Testis (tissue), 3 donors: ENCODE measurements around the gene POLQ. TPM values are rescaled to one million over a fixed set of nuclear protein-coding genes. Genes with fewer than 3 reads are reported as not detected.

Experiments
- DNase-seq: peaks from one replicate; pipeline ENCODE4 v3.0.0-alpha.2; 2019
- H3K27ac ChIP-seq, 2 donors: fragments of 200-600 bp; sonication (generic); one replicate each; pipeline ENCODE4 v1.5.1; 2019
- H3K27me3 ChIP-seq: fragments of 200-600 bp; sonication (generic); one replicate; pipeline ENCODE4 v1.5.1; 2019
- H3K36me3 ChIP-seq: fragments of 200-600 bp; sonication (generic); one replicate; pipeline ENCODE4 v1.5.1; 2017; ENCODE audit warnings: low read depth; ENCODE audit errors: missing control alignments
- H3K4me1 ChIP-seq: fragments of 200-600 bp; sonication (generic); one replicate; pipeline ENCODE4 v1.5.1; 2019
- H3K4me3 ChIP-seq, 2 donors: fragments of 200-600 bp; sonication (generic); one replicate each; pipeline ENCODE4 v1.5.1; 2017 to 2019
- H3K9me3 ChIP-seq: fragments of 200-600 bp; sonication (generic); one replicate; pipeline ENCODE4 v1.5.1; 2017
- POLR2A ChIP-seq: fragments of 450-650 bp; IDR thresholded peaks from one replicate; pipeline ENCODE4 v1.6.1; 2017; ENCODE audit warnings: antibody characterized with exemption, mild to moderate bottlenecking, moderate library complexity
- WGBS, 2 donors: methylation state at CpG; one replicate each; pipeline ENCODE4 v1.1.5; 2018; 5-methylcytosine and 5-hydroxymethylcytosine counted together
- intact Hi-C: fragments of 100-400 bp; cut with DNase I; formaldehyde crosslinking; loops from one replicate; pipeline ENCODE4 v1.15.1; 2023; ENCODE audit warnings: low total_unique reads
- polyA plus RNA-seq: library from polyadenylated mRNA; stranded (reverse); fragments of 350-450 nt; fragmentation: Illumina TruSeq; extraction: RNeasy Lipid Tissue Mini Kit (QIAGEN cat#74804); gene quantifications from one replicate; pipeline ENCODE4 v1.2.3, GENCODE V29; 2014; ENCODE audit warnings: low read depth, low replicate concordance; ENCODE audit not compliant: insufficient read depth
- total RNA-seq, 2 donors: library from RNA; depleted of rRNA; stranded (reverse); fragments of >200 nt; gene quantifications; one replicate each; pipeline ENCODE4 v1.2.3, GENCODE V29; 2016
- TF ChIP-seq, protein P1 (sequence below), 3 experiments: fragments of 450-650 bp in 2 of 3; fragments of 200-600 bp in 1 of 3; sonication (generic) in 1 of 3; IDR thresholded peaks; one replicate each; pipeline ENCODE4 v1.5.1; 2016 to 2019; ENCODE audit warnings: antibody characterized with exemption in 3 of 3, mild to moderate bottlenecking in 2 of 3, moderate library complexity in 1 of 3

The POLQ gene
- total and polyA plus RNA-seq, 3 donors from 2014 or later = 3.7 to 12.0 (median 7.7) TPM

DNA sequence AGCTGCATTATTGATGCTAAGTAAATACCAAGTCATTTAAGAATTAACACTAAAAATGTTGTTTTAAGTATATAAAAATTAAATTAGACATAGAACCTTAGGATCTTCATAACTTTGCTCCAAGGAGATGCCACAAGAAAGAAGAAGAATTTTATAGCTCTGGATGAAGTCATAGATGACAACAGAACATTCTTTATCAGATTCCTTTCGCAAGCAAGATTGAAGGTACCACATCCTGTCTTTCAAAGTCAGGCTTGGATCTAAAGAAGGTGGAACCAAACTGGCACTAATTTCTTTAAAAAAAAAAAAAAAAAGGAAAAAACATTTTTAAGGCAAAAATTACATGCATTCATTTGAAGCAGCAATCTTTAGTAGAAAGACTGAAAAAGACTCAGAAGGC lies 62.5 kb downstream of the POLQ start:
- 89 to 97% methylated on average over 1 of the region's 1 CpG for WGBS, 2 donors
- Histone ChIP-seq H3K27me3 (no peaks in the 10 kb centered on the region), H3K36me3 (no peaks in the 10 kb centered on the region), H3K4me1 (no peaks in the 10 kb centered on the region), H3K4me3 (no peak overlapping the region), H3K27ac (no peak overlapping the region), H3K9me3 (no peaks in the 10 kb centered on the region)
- no peak for TF ChIP-seq POLR2A
- TF ChIP-seq, protein P1, sequence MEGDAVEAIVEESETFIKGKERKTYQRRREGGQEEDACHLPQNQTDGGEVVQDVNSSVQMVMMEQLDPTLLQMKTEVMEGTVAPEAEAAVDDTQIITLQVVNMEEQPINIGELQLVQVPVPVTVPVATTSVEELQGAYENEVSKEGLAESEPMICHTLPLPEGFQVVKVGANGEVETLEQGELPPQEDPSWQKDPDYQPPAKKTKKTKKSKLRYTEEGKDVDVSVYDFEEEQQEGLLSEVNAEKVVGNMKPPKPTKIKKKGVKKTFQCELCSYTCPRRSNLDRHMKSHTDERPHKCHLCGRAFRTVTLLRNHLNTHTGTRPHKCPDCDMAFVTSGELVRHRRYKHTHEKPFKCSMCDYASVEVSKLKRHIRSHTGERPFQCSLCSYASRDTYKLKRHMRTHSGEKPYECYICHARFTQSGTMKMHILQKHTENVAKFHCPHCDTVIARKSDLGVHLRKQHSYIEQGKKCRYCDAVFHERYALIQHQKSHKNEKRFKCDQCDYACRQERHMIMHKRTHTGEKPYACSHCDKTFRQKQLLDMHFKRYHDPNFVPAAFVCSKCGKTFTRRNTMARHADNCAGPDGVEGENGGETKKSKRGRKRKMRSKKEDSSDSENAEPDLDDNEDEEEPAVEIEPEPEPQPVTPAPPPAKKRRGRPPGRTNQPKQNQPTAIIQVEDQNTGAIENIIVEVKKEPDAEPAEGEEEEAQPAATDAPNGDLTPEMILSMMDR (IDR thresholded peaks at IDR 0.05) = no peak
- no peak for DNase-seq
- intact Hi-C loops = no loop called here

DNA sequence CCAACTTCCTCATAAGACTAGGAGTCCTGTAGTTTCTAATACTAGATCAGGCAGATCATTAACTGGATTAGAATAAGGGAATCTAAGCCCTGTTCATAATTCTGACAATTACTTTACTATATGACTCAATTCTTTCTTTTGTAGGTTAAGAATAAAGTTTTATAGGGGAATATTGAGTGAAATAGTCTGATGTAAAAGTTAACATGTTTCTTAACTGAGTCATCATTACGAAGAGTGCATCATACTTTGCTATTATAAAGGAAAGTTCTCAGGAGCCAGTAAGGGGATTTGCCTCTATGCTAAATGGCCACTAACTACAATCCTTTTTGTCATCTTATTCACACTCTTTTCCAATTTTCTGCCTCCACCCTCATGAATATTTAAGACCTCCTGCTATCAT lies 63.1 kb downstream of the POLQ start:
- no peaks in the 10 kb centered on the region for H3K36me3 ChIP-seq
- no peak for DNase-seq
- no peak overlapping the region for H3K4me3 ChIP-seq
- H3K4me1 ChIP-seq = no peaks in the 10 kb centered on the region
- 94 to 95% methylated on average over 1 of the region's 1 CpG for WGBS, 2 donors
- intact Hi-C loops = no loop called here
- no peak for TF ChIP-seq POLR2A
- TF ChIP-seq, protein P1 (IDR thresholded peaks at IDR 0.05) = no peak
- H3K27ac ChIP-seq = no peak overlapping the region
- no peaks in the 10 kb centered on the region for H3K27me3 ChIP-seq
- H3K9me3 ChIP-seq = no peaks in the 10 kb centered on the region

GRCh38 chr3:121481106-121481880 lies 64.5 kb downstream of the POLQ start:
- 61 to 65% methylated on average over 3 of the region's 3 CpGs for WGBS, 2 donors
- intact Hi-C loops = no loop called here
- Histone ChIP-seq H3K9me3 (no peaks in the 10 kb centered on the region), H3K4me1 (no peaks in the 10 kb centered on the region), H3K36me3 (no peaks in the 10 kb centered on the region), H3K27me3 (no peaks in the 10 kb centered on the region), H3K4me3 (no peak overlapping the region), H3K27ac (no peak overlapping the region)
- no peak for DNase-seq
- TF ChIP-seq POLR2A = no peak
- TF ChIP-seq, protein P1 (IDR thresholded peaks at IDR 0.05) = no peak

- TF ChIP-seq, protein P1 (IDR thresholded peaks at IDR 0.05) = no peak
- no peak for TF ChIP-seq POLR2A
- intact Hi-C loops = no loop called here
- Histone ChIP-seq H3K4me1 (no peaks in the 10 kb centered on the region), H3K27me3 (no peaks in the 10 kb centered on the region), H3K9me3 (no peaks in the 10 kb centered on the region), H3K27ac (no peak overlapping the region), H3K4me3 (no peak overlapping the region), H3K36me3 (no peaks in the 10 kb centered on the region)
- 89 to 93% methylated on average over 5 of the region's 5 CpGs for WGBS, 2 donors
- no peak for DNase-seq
Observed at GRCh38 chr3:121477589-121477988, 68.2 kb downstream of the POLQ start.

DNA sequence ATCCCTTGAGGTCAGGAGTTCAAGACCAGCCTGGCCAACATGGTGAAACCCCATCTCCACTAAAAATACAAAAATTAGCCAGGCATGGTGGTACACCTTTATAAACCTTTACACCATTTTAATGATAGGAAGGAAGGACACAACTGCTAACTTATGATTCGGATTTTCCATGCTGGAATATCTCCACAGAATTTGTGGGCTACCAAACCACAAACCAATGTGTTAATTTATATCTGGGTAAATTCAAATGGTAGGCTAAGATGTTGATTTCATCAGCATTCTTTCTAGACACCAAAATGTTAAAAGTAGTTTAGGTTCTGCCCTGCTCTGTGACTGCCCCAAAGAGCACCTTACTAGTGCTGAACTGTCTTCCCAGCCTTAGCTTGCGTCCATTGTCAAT lies 72.8 kb downstream of the POLQ start:
- no peak overlapping the region for H3K4me3 ChIP-seq
- DNase-seq = no peak
- no peaks in the 10 kb centered on the region for H3K4me1 ChIP-seq
- no peaks in the 10 kb centered on the region for H3K9me3 ChIP-seq
- TF ChIP-seq POLR2A = no peak
- TF ChIP-seq, protein P1 (IDR thresholded peaks at IDR 0.05) = no peak
- no peaks in the 10 kb centered on the region for H3K36me3 ChIP-seq
- WGBS, 2 donors = 89 to 96% methylated on average over 2 of the region's 2 CpGs
- H3K27ac ChIP-seq = no peak overlapping the region
- no peaks in the 10 kb centered on the region for H3K27me3 ChIP-seq
- intact Hi-C loops = no loop called here
